Upper lobe of left lung (tissue), 6 donors: ENCODE measurements around the gene INPP5E. TPM values are rescaled to one million over a fixed set of nuclear protein-coding genes. Genes with fewer than 3 reads are reported as not detected.
A peak's percentile ranks its signal among the peaks of the same experiment; 100 is the strongest.

Experiments
- ATAC-seq, 2 donors: fragments of 200-7000 bp; cut with Tn5 transposase; one replicate each; pipeline ENCODE4 v1.9.1; 2022; ENCODE audit warnings: mild to moderate bottlenecking in 2 of 2, moderate library complexity in 2 of 2; ENCODE audit not compliant: low FRiP score in 2 of 2
- DNase-seq, 2 donors: peaks; one replicate each; pipeline ENCODE4 v3.0.0-alpha.2; 2019 to 2020
- H3K27ac ChIP-seq, 4 donors: fragments of 200-600 bp; sonication (generic); one replicate each; pipeline ENCODE4 v1.5.1; 2016 to 2019
- H3K27me3 ChIP-seq, 4 donors: fragments of 200-600 bp; sonication (generic); one replicate each; pipeline ENCODE4 v1.5.1; 2017 to 2019
- H3K36me3 ChIP-seq, 4 donors: fragments of 200-600 bp; sonication (generic); one replicate each; pipeline ENCODE4 v1.5.1; 2016 to 2019
- H3K4me1 ChIP-seq, 4 donors: fragments of 200-600 bp; sonication (generic); one replicate each; pipeline ENCODE4 v1.5.1; 2018 to 2019
- H3K4me3 ChIP-seq, 4 donors: fragments of 200-600 bp; sonication (generic); one replicate each; pipeline ENCODE4 v1.5.1; 2017 to 2019; ENCODE audit warnings: mild to moderate bottlenecking in 2 of 4, moderate library complexity in 1 of 4
- H3K9me3 ChIP-seq, 4 donors: fragments of 200-600 bp; sonication (generic); one replicate each; pipeline ENCODE4 v1.5.1; 2018 to 2019
- EP300 ChIP-seq, 4 donors: sonication (generic); formaldehyde crosslinking; IDR thresholded peaks; one replicate each; pipeline ENCODE4 v1.5.1; 2017; ENCODE audit warnings: antibody characterized with exemption in 4 of 4, control low read depth in 2 of 4
- POLR2A ChIP-seq, 4 donors: fragments of 450-650 bp; IDR thresholded peaks; one replicate each; pipeline ENCODE4 v1.5.1; 2016 to 2017; ENCODE audit warnings: antibody characterized with exemption in 4 of 4, mild to moderate bottlenecking in 2 of 4
- POLR2AphosphoS5 ChIP-seq, 2 donors: sonication (generic); formaldehyde crosslinking; IDR thresholded peaks; one replicate each; pipeline ENCODE4 v1.5.1; 2017; ENCODE audit warnings: antibody characterized with exemption in 2 of 2
- WGBS, 2 donors: methylation state at CpG; one replicate each; pipeline ENCODE4 v1.1.5; 2017 to 2018; 5-methylcytosine and 5-hydroxymethylcytosine counted together
- total RNA-seq, 6 donors: library from RNA; depleted of rRNA in 4 of 6; stranded (reverse); fragments of >200 nt in 4 of 6; gene quantifications; one replicate each; pipeline versions ENCODE4 v1.1.0 to v1.2.1, GENCODE V29; 2016 to 2021
- TF ChIP-seq, protein P1 (sequence below), 6 experiments: fragments of 450-650 bp in 4 of 6; fragments of 200-600 bp in 2 of 6; sonication (generic) in 2 of 6; IDR thresholded peaks; one replicate each; pipeline ENCODE4 v1.5.1; 2016 to 2019; ENCODE audit warnings: antibody characterized with exemption in 6 of 6
- donor health status: DM: no; HTN: no; CAD: no; lungs with moderate emphysema.
- donor health status: DM: no; HTN: yes; CAD: no; lungs with severe emphysema.

Gene INPP5E
- total RNA-seq, 6 donors from 2014 or later = 9.1 to 43.0 (median 14.1) TPM

DNA sequence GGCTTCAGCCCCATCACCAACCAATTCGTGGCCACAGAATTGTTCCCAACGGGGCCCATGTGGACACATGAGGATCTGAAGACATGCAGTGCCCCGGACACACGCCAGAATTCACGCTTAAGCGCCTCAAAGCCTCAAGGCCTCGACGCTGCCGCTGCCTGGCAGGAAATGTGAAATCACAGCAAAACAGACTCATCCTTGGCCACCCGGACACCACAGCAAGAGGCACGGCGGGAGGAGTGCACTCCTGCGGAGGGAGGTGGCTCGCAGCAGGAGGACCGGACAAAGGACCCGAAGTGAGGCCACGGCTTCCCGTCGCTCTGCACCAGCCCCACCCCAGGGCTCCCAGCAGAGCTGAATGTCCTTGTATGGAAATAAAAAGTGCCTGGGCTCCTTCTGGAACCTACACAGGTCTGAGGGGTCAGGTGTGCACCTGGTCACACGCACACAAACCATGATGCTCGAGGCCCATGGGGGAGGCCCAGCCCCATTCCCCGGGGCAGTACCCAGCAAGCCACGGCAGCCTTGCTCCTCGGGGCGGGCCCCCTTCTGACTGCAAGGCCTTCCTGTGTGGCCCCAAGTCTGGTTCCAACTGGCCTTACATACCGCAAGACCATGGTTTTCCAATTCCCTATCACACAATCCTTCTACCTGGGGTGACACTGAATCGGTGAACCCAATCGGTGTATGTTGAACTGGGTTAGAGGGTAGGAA is 33.2 kb upstream of the INPP5E start:
- Histone ChIP-seq H3K4me3 (no peak overlapping the region), H3K36me3 (peaks cover 55 to 98% (median 97%) of the 10 kb centered on the region in 4 donors), H3K4me1 (no peaks in the 10 kb centered on the region), H3K27me3 (no peaks in the 10 kb centered on the region), H3K9me3 (no peaks in the 10 kb centered on the region), H3K27ac (no peak overlapping the region)
- ATAC-seq (no peak), DNase-seq (no peak)
- no peak for TF ChIP-seq POLR2AphosphoS5 (IDR thresholded peaks at IDR 0.05)
- TF ChIP-seq POLR2A (IDR thresholded peaks at IDR 0.05) = no peak
- TF ChIP-seq EP300 (IDR thresholded peaks at IDR 0.05) = no peak
- TF ChIP-seq, protein P1, sequence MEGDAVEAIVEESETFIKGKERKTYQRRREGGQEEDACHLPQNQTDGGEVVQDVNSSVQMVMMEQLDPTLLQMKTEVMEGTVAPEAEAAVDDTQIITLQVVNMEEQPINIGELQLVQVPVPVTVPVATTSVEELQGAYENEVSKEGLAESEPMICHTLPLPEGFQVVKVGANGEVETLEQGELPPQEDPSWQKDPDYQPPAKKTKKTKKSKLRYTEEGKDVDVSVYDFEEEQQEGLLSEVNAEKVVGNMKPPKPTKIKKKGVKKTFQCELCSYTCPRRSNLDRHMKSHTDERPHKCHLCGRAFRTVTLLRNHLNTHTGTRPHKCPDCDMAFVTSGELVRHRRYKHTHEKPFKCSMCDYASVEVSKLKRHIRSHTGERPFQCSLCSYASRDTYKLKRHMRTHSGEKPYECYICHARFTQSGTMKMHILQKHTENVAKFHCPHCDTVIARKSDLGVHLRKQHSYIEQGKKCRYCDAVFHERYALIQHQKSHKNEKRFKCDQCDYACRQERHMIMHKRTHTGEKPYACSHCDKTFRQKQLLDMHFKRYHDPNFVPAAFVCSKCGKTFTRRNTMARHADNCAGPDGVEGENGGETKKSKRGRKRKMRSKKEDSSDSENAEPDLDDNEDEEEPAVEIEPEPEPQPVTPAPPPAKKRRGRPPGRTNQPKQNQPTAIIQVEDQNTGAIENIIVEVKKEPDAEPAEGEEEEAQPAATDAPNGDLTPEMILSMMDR (IDR thresholded peaks at IDR 0.05) = no peak
- 89 to 92% methylated on average over 18 to 28 of the region's 28 CpGs for WGBS, 2 donors

DNA sequence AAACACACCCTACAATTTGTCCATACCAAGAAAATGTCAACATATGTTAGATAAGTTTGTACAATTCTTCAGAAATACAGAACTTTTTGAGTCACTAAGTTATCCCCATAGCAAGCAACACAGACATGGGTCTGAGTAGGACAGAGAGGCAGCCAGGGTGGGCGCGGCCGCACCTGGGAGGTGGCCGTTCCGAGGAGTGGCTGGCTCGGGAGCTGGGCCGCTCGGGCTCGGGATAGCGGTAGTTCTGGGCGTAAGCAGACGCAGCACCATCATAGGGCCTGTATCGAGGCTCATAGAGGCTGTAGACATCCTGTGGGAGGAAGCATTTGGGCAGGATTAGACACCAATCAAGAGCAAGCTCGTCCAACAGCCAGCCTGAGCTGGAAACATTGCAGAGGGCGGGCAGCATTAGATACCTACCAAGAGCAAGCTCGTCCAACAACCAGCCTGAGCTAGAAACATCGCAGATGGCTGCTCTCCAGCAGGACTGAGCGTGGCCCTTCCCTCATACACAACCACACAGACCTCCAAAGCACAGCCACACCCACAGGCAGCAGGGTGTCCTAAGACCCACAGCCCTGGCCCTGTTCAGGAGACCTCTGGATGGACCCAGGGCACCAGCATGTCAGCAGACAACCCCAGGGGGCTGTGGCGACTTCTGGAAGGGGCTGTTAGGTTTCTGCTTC is 32.3 kb upstream of the INPP5E start:
- H3K27me3 ChIP-seq = no peaks in the 10 kb centered on the region
- WGBS, 2 donors = 93 to 96% methylated on average over 15 to 19 of the region's 19 CpGs

DNA sequence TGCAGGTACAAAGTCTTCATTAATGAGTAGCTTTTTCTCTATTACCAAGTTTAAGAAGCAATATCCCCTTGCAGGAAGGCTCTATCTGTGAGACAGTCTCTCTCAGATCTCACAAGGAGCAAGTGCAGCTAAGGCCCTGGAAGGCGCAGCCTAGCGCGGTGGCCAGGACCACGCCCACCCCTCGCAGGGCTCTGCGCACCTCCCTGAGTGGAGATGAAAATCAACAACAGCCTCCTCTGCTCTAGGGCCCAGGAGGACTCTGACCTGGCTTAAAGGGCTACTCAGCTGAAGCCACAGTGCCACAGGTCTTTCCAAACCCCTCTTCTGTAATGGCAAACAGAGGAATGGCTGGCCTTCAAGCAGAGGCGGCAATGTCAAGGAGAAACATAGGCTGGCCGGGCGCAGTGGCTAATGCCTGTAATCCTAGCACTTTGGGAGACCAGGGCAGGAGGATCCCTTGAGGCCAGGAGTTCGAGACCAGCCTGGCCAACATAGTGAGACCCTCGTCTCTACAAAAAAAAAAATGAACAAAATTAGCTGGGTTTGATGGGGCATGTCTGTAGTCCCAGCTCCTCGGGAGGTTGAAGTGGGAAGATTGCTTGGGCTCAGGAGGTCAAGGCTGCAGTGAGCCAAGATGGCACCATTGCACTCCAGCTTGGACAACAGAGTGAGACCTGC is 31.3 kb upstream of the INPP5E start:
- no peak overlapping the region for H3K27ac ChIP-seq
- no peaks in the 10 kb centered on the region for H3K27me3 ChIP-seq
- no peaks in the 10 kb centered on the region for H3K9me3 ChIP-seq
- ATAC-seq = no peak
- peaks cover 61 to 100% (median 98%) of the 10 kb centered on the region in 4 donors for H3K36me3 ChIP-seq
- no peak overlapping the region for H3K4me3 ChIP-seq
- DNase-seq = no peak
- no peaks in the 10 kb centered on the region for H3K4me1 ChIP-seq
- TF ChIP-seq EP300 (IDR thresholded peaks at IDR 0.05) = no peak
- TF ChIP-seq, protein P1 (IDR thresholded peaks at IDR 0.05) = no peak
- WGBS, 2 donors = 95 to 96% methylated on average over 12 of the region's 12 CpGs

More for the DNA sequence above, 32.3 kb upstream of the INPP5E start:
- ATAC-seq (no peak), DNase-seq (peak in 1 of 2 donors; percentile 78)
- Histone ChIP-seq H3K4me3 (no peak overlapping the region), H3K4me1 (no peaks in the 10 kb centered on the region), H3K36me3 (peaks cover 61 to 100% (median 98%) of the 10 kb centered on the region in 4 donors), H3K9me3 (no peaks in the 10 kb centered on the region), H3K27ac (no peak overlapping the region)
- TF ChIP-seq, protein P1 (IDR thresholded peaks at IDR 0.05) = no peak
- no peak for TF ChIP-seq EP300 (IDR thresholded peaks at IDR 0.05)
- TF ChIP-seq POLR2AphosphoS5 (IDR thresholded peaks at IDR 0.05) = no peak
- no peak for TF ChIP-seq POLR2A (IDR thresholded peaks at IDR 0.05)

DNA sequence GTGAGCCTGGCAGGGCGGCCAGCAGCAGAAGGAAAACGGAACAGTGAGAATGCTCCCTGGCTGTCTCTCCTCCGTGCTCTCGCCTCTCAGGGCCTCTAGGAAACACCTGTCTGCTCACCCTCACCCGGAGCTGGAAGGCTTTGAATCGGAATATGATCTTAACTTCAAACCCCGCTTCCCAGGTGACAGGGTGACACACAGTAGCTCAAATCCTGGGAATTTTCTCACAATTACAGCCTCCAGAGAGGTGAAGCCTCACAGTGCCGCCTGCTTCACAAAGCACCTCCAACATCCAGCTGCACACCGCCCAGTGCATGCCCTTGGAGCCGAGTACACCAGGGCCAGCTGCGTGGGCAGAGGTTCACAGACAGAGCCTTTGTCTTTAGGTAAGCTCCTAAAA is 30.7 kb upstream of the INPP5E start:
- Histone ChIP-seq H3K27me3 (no peaks in the 10 kb centered on the region), H3K36me3 (peaks cover 65 to 100% (median 98%) of the 10 kb centered on the region in 4 donors), H3K9me3 (no peaks in the 10 kb centered on the region), H3K4me3 (no peak overlapping the region), H3K4me1 (no peaks in the 10 kb centered on the region), H3K27ac (no peak overlapping the region)
- ATAC-seq (no peak), DNase-seq (no peak)
- no peak for TF ChIP-seq POLR2AphosphoS5 (IDR thresholded peaks at IDR 0.05)
- TF ChIP-seq, protein P1 (IDR thresholded peaks at IDR 0.05) = no peak
- 97% methylated on average over 10 to 11 of the region's 11 CpGs for WGBS, 2 donors
